Erythroblast (primary cell): ENCODE measurements around the gene NTRK2.

Experiments
- DNase-seq, 2 experiments: peaks; one replicate each; lab custom pipeline; 2025; lab: John Stamatoyannopoulos, UW
- GATA1 ChIP-seq: IDR thresholded peaks from 2 replicates; pipeline ENCODE4 v1.6.1; 2011; ENCODE audit warnings: low read depth, mild to moderate bottlenecking, control low read depth, low read length, moderate library complexity
- POLR2A ChIP-seq: IDR thresholded peaks from 2 replicates; pipeline ENCODE4 v1.6.1; 2011; ENCODE audit warnings: mild to moderate bottlenecking, low read length

The NTRK2 gene

GRCh38 chr9:84669013-84669287 lies 579 bp upstream of the NTRK2 start:
- TF ChIP-seq GATA1 (no peak), POLR2A (no peak)
- DNase-seq: no peak

- TF ChIP-seq POLR2A: no peak
- TF ChIP-seq GATA1: no peak
Observed at GRCh38 chr9:84670138-84671041, 861 bp downstream of the NTRK2 start.

DNA sequence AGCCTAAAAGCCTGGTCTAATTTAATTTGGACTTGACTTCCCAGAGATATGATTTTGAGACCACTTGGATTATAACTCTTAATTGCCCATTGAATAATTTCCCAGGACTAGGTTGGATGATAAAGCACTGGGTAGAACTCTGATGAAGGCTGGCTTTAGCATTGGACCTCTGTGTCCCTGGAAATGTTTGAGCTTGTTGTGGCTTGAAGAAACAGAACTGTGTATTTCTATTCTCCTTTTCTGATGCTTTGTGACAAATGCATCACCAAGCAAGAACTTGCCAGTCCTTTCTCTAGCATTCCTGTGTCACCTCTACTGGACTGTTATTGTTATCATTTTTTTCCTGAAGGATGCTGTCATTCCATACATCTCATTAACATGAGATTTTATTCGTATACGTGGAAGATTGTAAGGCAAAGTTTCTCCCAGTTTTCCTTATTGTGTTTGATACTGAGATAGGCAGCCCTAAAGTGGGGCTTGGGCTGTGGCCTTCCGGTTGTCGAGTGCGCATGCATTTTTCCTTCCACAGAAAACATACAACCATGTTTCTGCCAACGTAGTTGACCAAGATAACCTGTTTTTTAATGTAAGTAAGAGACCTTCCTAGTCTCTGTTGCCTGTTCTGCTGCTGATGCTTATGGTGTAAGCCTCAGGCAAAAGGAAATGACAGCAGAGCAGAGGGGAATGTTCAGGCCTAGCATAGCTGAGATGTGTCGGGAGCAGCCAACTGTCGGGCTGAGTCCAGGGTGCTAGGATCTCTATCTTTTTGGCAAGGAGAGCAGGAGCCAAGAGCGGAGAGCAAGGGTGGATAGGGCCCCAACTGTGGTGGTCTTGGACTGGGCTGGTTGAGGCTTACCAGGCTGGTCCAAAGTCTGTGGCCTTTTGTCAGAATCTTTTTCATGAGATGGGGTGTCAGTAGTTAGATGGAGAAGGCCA lies 2.3 kb downstream of the NTRK2 start:
- DNase-seq: no peak
- TF ChIP-seq GATA1 (no peak), POLR2A (no peak)

More at GRCh38 chr9:84670138-84671041, 861 bp downstream of the NTRK2 start:
- peak in 1 of 2 experiments; percentile 2 for DNase-seq

DNA sequence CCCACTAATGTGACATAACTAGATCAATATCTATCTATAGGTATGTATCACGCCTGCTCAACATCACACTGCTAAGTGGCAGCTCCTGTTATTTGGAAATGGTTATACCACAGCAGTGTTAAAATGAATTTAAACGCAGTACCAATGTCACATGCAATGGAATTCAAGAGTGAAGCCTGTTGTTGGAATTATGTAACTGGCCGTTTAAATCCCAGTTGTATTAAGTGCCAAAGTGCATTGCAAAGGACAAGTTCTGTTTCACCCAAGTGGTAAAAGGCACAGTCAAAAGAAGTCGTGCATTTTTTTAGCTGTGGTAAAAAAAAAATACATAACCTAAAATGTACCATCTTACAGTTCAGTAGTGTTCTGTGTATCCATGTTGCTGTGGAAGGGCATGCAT lies 4.3 kb downstream of the NTRK2 start:
- TF ChIP-seq POLR2A: no peak
- TF ChIP-seq GATA1: no peak
- no peak for DNase-seq

DNA sequence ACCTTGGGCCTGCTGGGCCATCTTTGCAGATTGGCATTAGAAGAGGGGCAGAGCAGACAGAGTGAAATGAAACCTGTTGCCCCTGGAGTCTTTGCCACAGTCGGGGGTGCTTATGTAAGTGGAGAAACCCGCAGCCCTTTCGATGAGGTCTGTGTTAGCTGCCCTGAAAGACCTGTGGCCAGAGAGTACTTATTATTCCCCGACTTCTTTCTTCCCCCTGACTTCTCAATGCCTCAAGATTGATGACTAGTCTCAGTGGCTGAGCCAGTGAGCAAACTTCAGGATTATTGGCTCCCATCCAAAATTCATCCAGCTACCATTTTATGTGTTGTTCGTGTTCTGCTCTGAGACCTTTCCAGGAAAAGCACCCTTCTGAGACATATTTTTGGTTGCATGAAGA lies 7.6 kb downstream of the NTRK2 start:
- DNase-seq: no peak
- no peak for TF ChIP-seq GATA1
- no peak for TF ChIP-seq POLR2A

- DNase-seq: no peak
- TF ChIP-seq GATA1: no peak
- TF ChIP-seq POLR2A: no peak
Observed at GRCh38 chr9:84679571-84679970, 10.0 kb downstream of the NTRK2 start.

- no peak for DNase-seq
- TF ChIP-seq POLR2A (no peak), GATA1 (no peak)
Observed at GRCh38 chr9:84681516-84682285, 12.2 kb downstream of the NTRK2 start.

DNA sequence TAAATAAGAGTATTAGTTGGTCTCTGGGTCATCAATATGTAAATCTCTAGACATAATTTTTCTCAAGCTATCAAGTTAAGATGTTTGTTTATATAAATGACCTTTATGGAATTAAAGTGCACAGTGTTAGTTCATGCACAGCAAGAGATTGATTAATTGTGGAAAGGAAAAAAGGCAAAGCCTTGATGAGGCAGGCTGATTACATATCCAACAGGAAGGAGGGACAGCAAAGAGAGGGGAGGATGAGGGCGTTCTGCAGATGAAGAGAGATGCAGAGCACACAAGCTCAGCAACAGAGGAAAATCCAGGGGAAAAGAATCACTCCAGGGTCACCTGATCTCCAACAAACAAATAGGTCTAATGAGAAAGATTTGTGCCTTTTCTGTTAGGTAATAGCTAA lies 16.5 kb downstream of the NTRK2 start:
- DNase-seq: no peak
- TF ChIP-seq GATA1 (no peak), POLR2A (no peak)

GRCh38 chr9:84688956-84689355 lies 19.4 kb downstream of the NTRK2 start:
- no peak for TF ChIP-seq POLR2A
- TF ChIP-seq GATA1: no peak
- no peak for DNase-seq

- TF ChIP-seq POLR2A: no peak
- TF ChIP-seq GATA1: no peak
- no peak for DNase-seq
Observed at GRCh38 chr9:84691634-84692033, 22.1 kb downstream of the NTRK2 start.

GRCh38 chr9:84694248-84694647 lies 24.7 kb downstream of the NTRK2 start:
- no peak for TF ChIP-seq GATA1
- TF ChIP-seq POLR2A: no peak
- DNase-seq: no peak

GRCh38 chr9:84697042-84697441 lies 27.5 kb downstream of the NTRK2 start:
- no peak for DNase-seq
- TF ChIP-seq POLR2A (no peak), GATA1 (no peak)

DNA sequence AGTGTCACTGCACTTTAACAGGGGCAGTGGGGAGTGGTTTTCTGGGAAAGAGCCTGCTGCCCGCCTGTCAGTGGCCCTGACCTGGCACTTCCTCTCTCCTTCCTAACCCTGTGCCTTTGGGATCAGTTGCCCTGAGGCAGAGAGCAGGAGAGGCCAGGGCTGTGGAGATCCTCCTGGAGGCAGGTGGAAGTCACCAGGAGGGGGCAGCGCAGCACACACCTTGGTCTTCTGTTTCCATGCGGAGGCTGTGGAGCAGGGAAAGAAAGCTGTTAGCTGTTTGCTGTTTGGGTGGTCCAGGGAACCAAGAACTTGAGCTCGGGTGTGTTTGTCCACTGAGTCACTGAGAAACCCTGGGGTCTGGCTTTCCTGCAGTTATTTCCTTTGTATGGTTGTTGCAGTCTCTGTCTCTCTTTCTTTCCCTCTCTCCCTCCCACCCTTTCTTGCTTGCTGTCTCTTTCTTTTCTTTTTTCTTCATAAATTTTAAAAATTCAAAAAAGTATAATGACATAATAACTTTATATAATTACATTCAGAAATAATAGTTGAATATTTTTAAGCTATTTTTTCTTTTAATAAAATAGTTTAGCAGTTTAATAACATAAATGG lies 28.1 kb downstream of the NTRK2 start:
- TF ChIP-seq GATA1: no peak
- no peak for TF ChIP-seq POLR2A
- DNase-seq: peak; percentile 6 to 50

DNA sequence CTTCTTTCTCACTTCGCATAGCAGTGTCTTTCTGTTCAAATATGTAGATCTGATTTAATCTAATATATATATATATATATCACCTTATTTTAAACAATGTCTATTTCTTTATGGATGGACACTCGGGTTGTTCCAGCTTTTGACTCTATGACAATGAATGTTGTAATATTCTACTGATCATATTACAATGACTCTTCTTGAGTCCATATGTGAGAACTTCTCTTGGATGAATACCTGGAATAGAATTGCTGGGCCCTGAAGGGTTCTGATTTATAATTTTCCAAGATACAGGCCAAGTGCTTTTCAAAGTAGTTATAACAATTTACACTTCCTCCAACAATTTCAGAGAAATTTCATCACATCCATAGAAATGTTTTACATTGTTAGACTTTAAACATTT lies 28.8 kb downstream of the NTRK2 start:
- TF ChIP-seq POLR2A (no peak), GATA1 (no peak)
- DNase-seq: no peak
